Umbilical cord (tissue), 2 donors: ENCODE data around the gene HES7. TPM values are rescaled to one million over a fixed set of nuclear protein-coding genes. Genes with fewer than 3 reads are reported as not detected.

Experiments used
- DNase-seq: peaks from one replicate; pipeline ENCODE4 v3.0.0-alpha.2; 2015; ENCODE audit warnings: low spot score
- total RNA-seq: library from RNA; depleted of rRNA; stranded (reverse); fragments of >200 nt; gene quantifications from one replicate; pipeline ENCODE4 v1.2.3, GENCODE V29; 2014; ENCODE audit warnings: low replicate concordance; ENCODE audit not compliant: insufficient read depth

The HES7 gene
- total RNA-seq, 1 donor from 2014 or later: not detected

GRCh38 chr17:8074554-8074953, 49.4 kb downstream of the HES7 start:
- DNase-seq: peak; percentile 55

GRCh38 chr17:8073627-8074484, 50.0 kb downstream of the HES7 start:
- DNase-seq: no peak

GRCh38 chr17:8072729-8073461, 51.0 kb downstream of the HES7 start:
- no peak for DNase-seq

GRCh38 chr17:8072341-8072728, 51.6 kb downstream of the HES7 start:
- no peak for DNase-seq

- DNase-seq: no peak
Observed at GRCh38 chr17:8071496-8071895, 52.4 kb downstream of the HES7 start.

Other genes starting within 250 kb of the HES7 start
- 88.6 TPM for gene CHD3, start 235.3 kb downstream of the HES7 start, total RNA-seq
- gene RNF227, start 207.8 kb downstream of the HES7 start, total RNA-seq: 2.6 TPM
- 1.7 TPM for gene KCNAB3, start 194.2 kb downstream of the HES7 start, total RNA-seq
- gene TRAPPC1, start 192.2 kb downstream of the HES7 start, total RNA-seq: 3.6 TPM
- gene CNTROB, start 191.9 kb downstream of the HES7 start, total RNA-seq: 10.8 TPM
- gene GUCY2D, start 121.5 kb downstream of the HES7 start, total RNA-seq: 0.72 TPM
- not detected for gene ALOX15B, start 85.0 kb downstream of the HES7 start, total RNA-seq
- gene ALOX12B, start 36.4 kb downstream of the HES7 start, total RNA-seq: not detected
- not detected for gene ALOXE3, start 5.6 kb downstream of the HES7 start, total RNA-seq
- 26.7 TPM for gene PER1, start 28.3 kb upstream of the HES7 start, total RNA-seq
- 2.6 TPM for gene VAMP2, start 38.8 kb upstream of the HES7 start, total RNA-seq
- 30.6 TPM for gene TMEM107, start 52.3 kb upstream of the HES7 start, total RNA-seq
- gene BORCS6, start 66.1 kb upstream of the HES7 start, total RNA-seq: 4.3 TPM
- gene AURKB, start 86.5 kb upstream of the HES7 start, total RNA-seq: 6.7 TPM
- gene CTC1, start 124.0 kb upstream of the HES7 start, total RNA-seq: 7.9 TPM
- gene PFAS, start 125.2 kb upstream of the HES7 start, total RNA-seq: 6.0 TPM
- 8.4 TPM for gene RANGRF, start 164.6 kb upstream of the HES7 start, total RNA-seq
- gene SLC25A35, start 171.3 kb upstream of the HES7 start, total RNA-seq: 0.24 TPM
- gene ARHGEF15, start 186.1 kb upstream of the HES7 start, total RNA-seq: 4.6 TPM
- gene ODF4, start 215.7 kb upstream of the HES7 start, total RNA-seq: not detected